Mononuclear cell (primary cell): ENCODE results near the gene PTPN2. TPM values are rescaled to one million over a fixed set of nuclear protein-coding genes. Genes with fewer than 3 reads are reported as not detected.

ENCODE experiments used
- H3K27me3 ChIP-seq: 2 replicates; pipeline ENCODE4 v1.6.0; 2011; ENCODE audit warnings: low read length, control low read depth; ENCODE audit not compliant: insufficient read depth
- H3K4me1 ChIP-seq: 2 replicates; pipeline ENCODE4 v1.5.1; 2011; ENCODE audit warnings: mild to moderate bottlenecking, low read length, control low read depth; ENCODE audit not compliant: insufficient read depth
- H3K4me3 ChIP-seq: 2 replicates; pipeline ENCODE4 v1.5.1; 2011; ENCODE audit warnings: mild to moderate bottlenecking, low read length, moderate library complexity
- H3K9me3 ChIP-seq: 2 replicates; pipeline ENCODE4 v1.5.1; 2011; ENCODE audit warnings: low read depth, mild to moderate bottlenecking, control low read depth, low read length
- total RNA-seq: library from RNA; depleted of rRNA; stranded (reverse); fragments of >200 nt; gene quantifications from one replicate; pipeline ENCODE4 v1.2.3, GENCODE V29; 2012

Gene PTPN2
- total RNA-seq, 1 donor, result 63.1 TPM

- Histone ChIP-seq H3K9me3 (no peaks in the 10 kb centered on the region), H3K27me3 (no peaks in the 10 kb centered on the region), H3K4me3 (no peak overlapping the region), H3K4me1 (no peaks in the 10 kb centered on the region)
Measured at GRCh38 chr18:12855916-12856315, 28.1 kb downstream of the PTPN2 start.

GRCh38 chr18:12852566-12853315, 31.3 kb downstream of the PTPN2 start:
- Histone ChIP-seq H3K9me3 (no peaks in the 10 kb centered on the region), H3K4me3 (no peak overlapping the region), H3K27me3 (no peaks in the 10 kb centered on the region), H3K4me1 (no peaks in the 10 kb centered on the region)

GRCh38 chr18:12851716-12852115, 32.3 kb downstream of the PTPN2 start:
- Histone ChIP-seq H3K4me1 (no peaks in the 10 kb centered on the region), H3K4me3 (no peak overlapping the region), H3K9me3 (no peaks in the 10 kb centered on the region), H3K27me3 (no peaks in the 10 kb centered on the region)

GRCh38 chr18:12849548-12849947, 34.5 kb downstream of the PTPN2 start:
- H3K4me1 ChIP-seq, result no peaks in the 10 kb centered on the region
- H3K4me3 ChIP-seq, result no peak overlapping the region
- no peaks in the 10 kb centered on the region for H3K27me3 ChIP-seq
- no peaks in the 10 kb centered on the region for H3K9me3 ChIP-seq

GRCh38 chr18:12848405-12848804, 35.6 kb downstream of the PTPN2 start:
- Histone ChIP-seq H3K9me3 (no peaks in the 10 kb centered on the region), H3K4me3 (no peak overlapping the region), H3K27me3 (no peaks in the 10 kb centered on the region)

GRCh38 chr18:12844391-12844790, 39.6 kb downstream of the PTPN2 start:
- no peaks in the 10 kb centered on the region for H3K9me3 ChIP-seq
- no peaks in the 10 kb centered on the region for H3K27me3 ChIP-seq
- peaks cover 42% of the 10 kb centered on the region for H3K4me1 ChIP-seq
- H3K4me3 ChIP-seq, result no peak overlapping the region

More at GRCh38 chr18:12848405-12848804, 35.6 kb downstream of the PTPN2 start:
- peaks cover 8% of the 10 kb centered on the region for H3K4me1 ChIP-seq

- Histone ChIP-seq H3K4me3 (no peak overlapping the region), H3K9me3 (no peaks in the 10 kb centered on the region), H3K4me1 (peaks cover 46% of the 10 kb centered on the region), H3K27me3 (no peaks in the 10 kb centered on the region)
Measured at GRCh38 chr18:12843420-12844350, 40.4 kb downstream of the PTPN2 start.

- Histone ChIP-seq H3K4me1 (peaks cover 53% of the 10 kb centered on the region), H3K27me3 (no peaks in the 10 kb centered on the region), H3K4me3 (no peak overlapping the region), H3K9me3 (no peaks in the 10 kb centered on the region)
Measured at GRCh38 chr18:12842459-12843380, 41.3 kb downstream of the PTPN2 start.

GRCh38 chr18:12841070-12841469, 43.0 kb downstream of the PTPN2 start:
- H3K4me1 ChIP-seq, result peaks cover 56% of the 10 kb centered on the region
- H3K4me3 ChIP-seq, result no peak overlapping the region
- no peaks in the 10 kb centered on the region for H3K9me3 ChIP-seq
- no peaks in the 10 kb centered on the region for H3K27me3 ChIP-seq

GRCh38 chr18:12840382-12840781, 43.7 kb downstream of the PTPN2 start:
- Histone ChIP-seq H3K4me3 (no peak overlapping the region), H3K4me1 (peaks cover 56% of the 10 kb centered on the region), H3K9me3 (no peaks in the 10 kb centered on the region), H3K27me3 (no peaks in the 10 kb centered on the region)

- Histone ChIP-seq H3K27me3 (no peaks in the 10 kb centered on the region), H3K4me3 (no peak overlapping the region), H3K9me3 (no peaks in the 10 kb centered on the region), H3K4me1 (peaks cover 56% of the 10 kb centered on the region)
Measured at GRCh38 chr18:12839526-12840196, 44.4 kb downstream of the PTPN2 start.

- Histone ChIP-seq H3K27me3 (no peaks in the 10 kb centered on the region), H3K4me1 (peaks cover 54% of the 10 kb centered on the region), H3K9me3 (no peaks in the 10 kb centered on the region), H3K4me3 (no peak overlapping the region)
Measured at GRCh38 chr18:12839057-12839525, 44.9 kb downstream of the PTPN2 start.

- Histone ChIP-seq H3K9me3 (no peaks in the 10 kb centered on the region), H3K4me1 (peaks cover 46% of the 10 kb centered on the region), H3K4me3 (peak overlapping the region; percentile 5)
Measured at GRCh38 chr18:12838178-12838634, 45.8 kb downstream of the PTPN2 start.

GRCh38 chr18:12837747-12838146, 46.3 kb downstream of the PTPN2 start:
- Histone ChIP-seq H3K9me3 (no peaks in the 10 kb centered on the region), H3K4me3 (no peak overlapping the region), H3K4me1 (peaks cover 42% of the 10 kb centered on the region), H3K27me3 (no peaks in the 10 kb centered on the region)

More at GRCh38 chr18:12838178-12838634, 45.8 kb downstream of the PTPN2 start:
- H3K27me3 ChIP-seq, result no peaks in the 10 kb centered on the region
